CD4-positive, alpha-beta T cell (primary cell): ENCODE data around the gene UBR3. TPM values are rescaled to one million over a fixed set of nuclear protein-coding genes. Genes with fewer than 3 reads are reported as not detected.
A peak's percentile ranks its signal among the peaks of the same experiment; 100 is the strongest.

Experiments used
- ATAC-seq: fragments of 200-7000 bp; cut with Tn5 transposase; one replicate; pipeline ENCODE4 v1.10.0; 2022; ENCODE audit warnings: mild to moderate bottlenecking; ENCODE audit not compliant: poor library complexity
- CTCF ChIA-PET: fragments of 350-600 bp; sonication (Branson Sonifier 250); formaldehyde crosslinking; loops from one replicate; lab custom pipeline; 2021; ENCODE audit warnings: antibody characterized with exemption, inconsistent platforms; lab: Charles Lee
- POLR2A ChIA-PET: fragments of 350-600 bp; sonication (Branson Sonifier 250); formaldehyde crosslinking; loops from one replicate; lab custom pipeline; 2021; ENCODE audit warnings: antibody characterized with exemption, inconsistent platforms; lab: Charles Lee
- DNase-seq, 14 experiments: peaks; one replicate each; pipeline ENCODE4 v3.0.0-alpha.2; 2013 to 2020; ENCODE audit warnings: mixed read lengths in 2 of 14
- H3K27ac ChIP-seq, 2 donors: one replicate each; pipeline versions ENCODE4 v1.5.1 to v1.7.0; 2013; ENCODE audit warnings: low read length in 2 of 2, low read depth in 1 of 2, mild to moderate bottlenecking in 1 of 2
- H3K27me3 ChIP-seq, 2 experiments: 1 replicate in 1 of 2; 2 replicates in 1 of 2; pipeline versions ENCODE4 v1.6.1 to v1.7.0; 2013; ENCODE audit warnings: low read length in 2 of 2, control low read depth in 1 of 2, mild to moderate bottlenecking in 1 of 2, moderate library complexity in 1 of 2; ENCODE audit not compliant: insufficient read depth in 2 of 2, control insufficient read depth in 1 of 2
- H3K36me3 ChIP-seq: one replicate; pipeline ENCODE4 v1.6.1; 2013; ENCODE audit warnings: low read length, control low read depth; ENCODE audit not compliant: insufficient read depth
- H3K4me1 ChIP-seq: one replicate; pipeline ENCODE4 v1.6.1; 2013; ENCODE audit warnings: low read length, control low read depth; ENCODE audit not compliant: insufficient read depth
- H3K4me3 ChIP-seq: one replicate; pipeline ENCODE4 v1.5.1; 2013; ENCODE audit warnings: mild to moderate bottlenecking, low read length, moderate library complexity
- H3K9me3 ChIP-seq, 2 experiments: 1 replicate in 1 of 2; 2 replicates in 1 of 2; pipeline versions ENCODE4 v1.6.1 to v1.7.0; 2013; ENCODE audit warnings: low read length in 2 of 2, mild to moderate bottlenecking in 2 of 2, control low read depth in 1 of 2, moderate library complexity in 1 of 2; ENCODE audit not compliant: control insufficient read depth in 1 of 2, insufficient read depth in 1 of 2
- H3K27ac Mint-ChIP-seq: one replicate; pipeline ENCODE4 v1.8.0; 2020; ENCODE audit warnings: mixed read lengths
- H3K27me3 Mint-ChIP-seq: one replicate; pipeline ENCODE4 v1.8.0; 2021; ENCODE audit warnings: mixed read lengths
- H3K36me3 Mint-ChIP-seq: one replicate; pipeline ENCODE4 v1.8.0; 2021; ENCODE audit warnings: low read depth, mixed read lengths
- H3K4me1 Mint-ChIP-seq: one replicate; pipeline ENCODE4 v1.8.0; 2021; ENCODE audit warnings: low read depth, mixed read lengths
- H3K4me3 Mint-ChIP-seq: one replicate; pipeline ENCODE4 v1.8.0; 2020; ENCODE audit warnings: mild to moderate bottlenecking, mixed read lengths
- H3K9me3 Mint-ChIP-seq: one replicate; pipeline ENCODE4 v1.8.0; 2020; ENCODE audit warnings: mixed read lengths
- intact Hi-C, 2 experiments: fragments of 100-400 bp; cut with DNase I in 1 of 2; cut with micrococcal nuclease in 1 of 2; formaldehyde crosslinking; loops; one replicate each; pipeline versions ENCODE4 v1.15.1 to v1.9.0; 2023 to 2025; cut with DNase I, micrococcal nuclease
- total RNA-seq, 174 experiments: library from RNA in 2 of 174; stranded (reverse) in 2 of 174; gene quantifications; one replicate each; pipeline ENCODE4 v1.2.3 and lab custom pipeline; 2021 to 2026
- TF ChIP-seq, protein P1 (sequence below): fragments of 200-600 bp; IDR thresholded peaks from one replicate; pipeline ENCODE4 v1.8.0; 2022; ENCODE audit warnings: antibody characterized with exemption, mild to moderate bottlenecking

Gene UBR3
- total RNA-seq, 2 experiments from 2014 or later = 32.1 to 35.2 TPM

DNA sequence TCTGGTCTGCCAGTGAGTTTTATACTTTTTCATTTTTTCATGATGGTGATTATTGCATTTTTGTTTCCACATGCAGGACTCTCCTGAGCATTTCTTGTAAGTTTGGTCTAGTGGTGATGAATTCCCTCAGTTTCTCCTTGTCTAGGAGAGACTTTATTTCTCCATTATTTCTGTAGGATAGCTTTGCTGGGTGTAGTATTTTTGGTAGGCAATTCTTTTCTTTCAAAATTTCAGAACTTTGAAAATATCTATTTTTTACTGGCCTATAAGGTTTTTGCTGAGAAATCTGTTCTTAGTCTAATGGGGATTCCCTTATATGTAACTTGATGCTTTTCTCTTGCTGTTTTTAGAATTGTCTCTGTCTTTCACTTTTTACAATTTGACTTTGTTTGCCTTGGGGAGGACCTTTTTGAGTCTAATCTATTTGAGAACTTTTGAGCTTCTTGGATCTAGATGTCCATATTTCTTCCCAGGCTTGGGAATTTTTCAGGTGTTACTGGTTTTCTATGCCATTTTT lies 149.1 kb downstream of the UBR3 start:
- CTCF ChIA-PET = no interaction called here

GRCh38 chr2:169977530-169977929 lies 150.3 kb downstream of the UBR3 start:
- TF ChIP-seq, protein P1, sequence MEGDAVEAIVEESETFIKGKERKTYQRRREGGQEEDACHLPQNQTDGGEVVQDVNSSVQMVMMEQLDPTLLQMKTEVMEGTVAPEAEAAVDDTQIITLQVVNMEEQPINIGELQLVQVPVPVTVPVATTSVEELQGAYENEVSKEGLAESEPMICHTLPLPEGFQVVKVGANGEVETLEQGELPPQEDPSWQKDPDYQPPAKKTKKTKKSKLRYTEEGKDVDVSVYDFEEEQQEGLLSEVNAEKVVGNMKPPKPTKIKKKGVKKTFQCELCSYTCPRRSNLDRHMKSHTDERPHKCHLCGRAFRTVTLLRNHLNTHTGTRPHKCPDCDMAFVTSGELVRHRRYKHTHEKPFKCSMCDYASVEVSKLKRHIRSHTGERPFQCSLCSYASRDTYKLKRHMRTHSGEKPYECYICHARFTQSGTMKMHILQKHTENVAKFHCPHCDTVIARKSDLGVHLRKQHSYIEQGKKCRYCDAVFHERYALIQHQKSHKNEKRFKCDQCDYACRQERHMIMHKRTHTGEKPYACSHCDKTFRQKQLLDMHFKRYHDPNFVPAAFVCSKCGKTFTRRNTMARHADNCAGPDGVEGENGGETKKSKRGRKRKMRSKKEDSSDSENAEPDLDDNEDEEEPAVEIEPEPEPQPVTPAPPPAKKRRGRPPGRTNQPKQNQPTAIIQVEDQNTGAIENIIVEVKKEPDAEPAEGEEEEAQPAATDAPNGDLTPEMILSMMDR = no peak
- Mint-ChIP-seq H3K4me3 (no peak overlapping the region), H3K27ac (no peak overlapping the region), H3K4me1 (peaks cover 6% of the 10 kb centered on the region), H3K9me3 (peaks cover 27% of the 10 kb centered on the region), H3K36me3 (peaks cover 80% of the 10 kb centered on the region), H3K27me3 (no peaks in the 10 kb centered on the region)
- ChIA-PET CTCF (no interaction called here), POLR2A (interaction anchor here (0.6 kb wide), 1 partner anchor 59 kb away, joined by 4 read pairs; no protein-coding TSS in a partner anchor)
- peaks cover 4 to 22% of the 10 kb centered on the region in 2 experiments for H3K9me3 ChIP-seq
- intact Hi-C loops = no loop called here
- ATAC-seq (no peak), DNase-seq (peak in 1 of 14 experiments; percentile 14)
- no peaks in the 10 kb centered on the region for H3K27me3 ChIP-seq
- H3K4me3 ChIP-seq = no peak overlapping the region
- H3K27ac ChIP-seq = no peak overlapping the region
- peaks cover 42% of the 10 kb centered on the region for H3K36me3 ChIP-seq
- no peaks in the 10 kb centered on the region for H3K4me1 ChIP-seq

More for the DNA sequence above, 149.1 kb downstream of the UBR3 start:
- H3K27ac Mint-ChIP-seq = no peak overlapping the region
- ATAC-seq = no peak
- Histone ChIP-seq H3K9me3 (peaks cover 4 to 22% of the 10 kb centered on the region in 2 experiments), H3K27me3 (no peaks in the 10 kb centered on the region), H3K27ac (no peak overlapping the region), H3K36me3 (peaks cover 42% of the 10 kb centered on the region), H3K4me1 (no peaks in the 10 kb centered on the region), H3K4me3 (no peak overlapping the region)
- DNase-seq = no peak
- H3K27me3 Mint-ChIP-seq = no peaks in the 10 kb centered on the region
- TF ChIP-seq, protein P1 = no peak
- H3K9me3 Mint-ChIP-seq = peaks cover 27% of the 10 kb centered on the region
- intact Hi-C loops = no loop called here
- POLR2A ChIA-PET = no interaction called here
- no peak overlapping the region for H3K4me3 Mint-ChIP-seq
- H3K36me3 Mint-ChIP-seq = peaks cover 87% of the 10 kb centered on the region
- H3K4me1 Mint-ChIP-seq = peaks cover 6% of the 10 kb centered on the region

DNA sequence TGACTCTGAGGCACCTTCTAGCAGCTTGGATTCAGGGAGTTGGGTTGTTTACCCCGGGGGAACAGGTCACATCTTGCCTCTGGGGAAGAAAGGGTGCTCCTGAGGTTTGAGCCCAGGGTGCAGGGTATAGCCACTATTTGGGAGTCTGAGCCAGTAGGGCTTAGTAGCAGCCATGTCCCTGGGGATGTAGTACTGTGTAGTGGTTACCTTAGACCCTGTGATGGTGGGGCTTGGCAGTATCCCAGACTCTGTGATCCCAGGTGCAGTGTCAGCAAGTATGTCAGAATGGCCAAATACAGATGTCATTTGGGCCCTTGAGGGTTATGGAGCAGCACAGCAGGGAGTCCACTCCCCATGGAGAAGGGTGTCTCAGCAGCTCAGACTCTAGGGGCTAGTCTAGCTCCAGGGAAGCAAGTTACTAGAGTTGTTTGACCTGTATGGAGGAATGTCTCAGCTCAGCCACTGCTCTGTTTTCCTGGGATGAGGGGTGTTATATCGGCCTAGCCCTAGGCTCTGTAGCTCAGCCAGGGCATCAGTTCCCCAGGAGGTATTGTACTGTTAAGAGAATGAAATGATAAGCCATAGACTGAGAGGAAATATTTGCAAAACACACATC lies 151.3 kb downstream of the UBR3 start:
- no peak overlapping the region for H3K4me3 Mint-ChIP-seq
- peaks cover 27% of the 10 kb centered on the region for H3K9me3 Mint-ChIP-seq
- peaks cover 78% of the 10 kb centered on the region for H3K36me3 Mint-ChIP-seq
- H3K27me3 Mint-ChIP-seq = no peaks in the 10 kb centered on the region
- POLR2A ChIA-PET = interaction anchor here (0.6 kb wide), 1 partner anchor 58 kb away, joined by 4 read pairs; no protein-coding TSS in a partner anchor
- Histone ChIP-seq H3K9me3 (peaks cover 4 to 22% of the 10 kb centered on the region in 2 experiments), H3K4me1 (no peaks in the 10 kb centered on the region), H3K27me3 (no peaks in the 10 kb centered on the region), H3K4me3 (no peak overlapping the region), H3K36me3 (peaks cover 42% of the 10 kb centered on the region), H3K27ac (no peak overlapping the region)
- DNase-seq = no peak
- H3K4me1 Mint-ChIP-seq = peaks cover 6% of the 10 kb centered on the region
- H3K27ac Mint-ChIP-seq = no peak overlapping the region
- intact Hi-C loops = no loop called here
- CTCF ChIA-PET = no interaction called here
- TF ChIP-seq, protein P1 = no peak
- ATAC-seq = no peak
